Heart left ventricle (tissue), 16 donors: ENCODE data around the gene SRCIN1. TPM values are rescaled to one million over a fixed set of nuclear protein-coding genes. Genes with fewer than 3 reads are reported as not detected.
A peak's percentile ranks its signal among the peaks of the same experiment; 100 is the strongest.
"Not testable (repeated sequence)": the region's sequence is repeated elsewhere in the genome, so short reads cannot be mapped to it uniquely, and the experiment has no call there.

Experiments
- ATAC-seq, 4 donors: fragments of 200-7000 bp; cut with Tn5 transposase; one replicate each; pipeline ENCODE4 v1.9.1; 2020 to 2022; ENCODE audit warnings: moderate library complexity in 4 of 4, mild to moderate bottlenecking in 3 of 4, moderate number of reproducible peaks in 1 of 4
- DNase-seq, 5 donors: peaks; one replicate each; pipeline ENCODE4 v3.0.0-alpha.2; 2020
- H3K27ac ChIP-seq, 12 donors: fragments of 200-600 bp; sonication (generic) in 4 of 12; one replicate each; pipeline versions ENCODE4 v1.5.0 to v1.8.0; 2016 to 2022; ENCODE audit warnings: mild to moderate bottlenecking in 2 of 12
- H3K27me3 ChIP-seq, 9 donors: fragments of 200-600 bp; sonication (generic) in 2 of 9; one replicate each; pipeline versions ENCODE4 v1.5.1 to v1.8.0; 2016 to 2022; ENCODE audit warnings: mild to moderate bottlenecking in 3 of 9
- H3K36me3 ChIP-seq, 9 donors: fragments of 200-600 bp; sonication (generic) in 2 of 9; one replicate each; pipeline versions ENCODE4 v1.5.0 to v1.8.0; 2018 to 2022; ENCODE audit warnings: mild to moderate bottlenecking in 2 of 9
- H3K4me1 ChIP-seq, 12 donors: fragments of 200-600 bp; sonication (generic) in 4 of 12; one replicate each; pipeline versions ENCODE4 v1.5.0 to v1.8.0; 2016 to 2022; ENCODE audit warnings: mild to moderate bottlenecking in 3 of 12
- H3K4me3 ChIP-seq, 12 donors: fragments of 200-600 bp; sonication (generic) in 4 of 12; one replicate each; pipeline versions ENCODE4 v1.5.0 to v1.8.0; 2017 to 2022; ENCODE audit warnings: mild to moderate bottlenecking in 9 of 12, moderate library complexity in 4 of 12
- H3K9me3 ChIP-seq, 12 donors: fragments of 200-600 bp; sonication (generic) in 4 of 12; one replicate each; pipeline versions ENCODE4 v1.5.0 to v1.8.0; 2016 to 2022; ENCODE audit warnings: mild to moderate bottlenecking in 1 of 12
- POLR2A ChIP-seq, 2 donors: fragments of 450-650 bp; IDR thresholded peaks; one replicate each; pipeline ENCODE4 v1.6.1; 2017; ENCODE audit warnings: antibody characterized with exemption in 2 of 2, mild to moderate bottlenecking in 2 of 2, moderate library complexity in 2 of 2
- WGBS, 4 donors: extraction: QIAGEN DNeasy Blood & Tissue Kit in 2 of 4; methylation state at CpG; one replicate each; pipeline versions ENCODE4 v1.1.5 to v1.1.7; 2013 to 2018; 5-methylcytosine and 5-hydroxymethylcytosine counted together
- intact Hi-C, 10 donors: fragments of 100-400 bp; cut with DNase I; formaldehyde crosslinking; loops; one replicate each; pipeline versions ENCODE4 v1.11.1 to v1.14.2; 2022
- polyA plus RNA-seq, 2 donors: library from polyadenylated mRNA; stranded (reverse); fragments of 200-250 nt; gene quantifications; one replicate each; pipeline ENCODE4 v1.2.3, GENCODE V29; 2013
- total RNA-seq, 9 donors: library from RNA; depleted of rRNA in 2 of 9; stranded (reverse); fragments of >200 nt in 2 of 9; fragmentation: NEBNext Ultra II Directional in 3 of 9; extraction: Animal tissue kit (Norgen Biotek cat#: 25700) in 3 of 9; gene quantifications; one replicate each; pipeline versions ENCODE4 v1.1.0 to v1.2.4, GENCODE V29; 2016 to 2023
- TF ChIP-seq, protein P1 (sequence below), 12 donors: fragments of 200-600 bp; sonication (generic) in 4 of 12; IDR thresholded peaks; one replicate each; pipeline versions ENCODE4 v1.5.0 to v1.8.0; 2018 to 2022; ENCODE audit warnings: antibody characterized with exemption in 12 of 12, mild to moderate bottlenecking in 5 of 12
- donor health status: ischemic (EF 13 %, LVEDD 7.1; RV severe dilation, severe dysfunction).
- donor health status: healthy with polysubstance abuse.
- donor health status: DM: no; HTN: yes; CAD: no.
- donor health status: DM: no; HTN: no; CAD: no.
- donor health status: ischemic (EF 25% LVEDD 6.9; RV normal size, moderate dysfunction).
- donor health status: ischemic (EF 25% LVEDD 5.7; RV mildly dilated, moderate dysfunction).
- donor health status: healthy.
- donor health status: DM: yes; HTN: yes; CAD: no.
- donor health status: ischemic (EF 35%, LVEDD 5.7; RV mildly dilated, moderate dysfunction).
- donor health status: nonischemic (EF 11% LVEDD 7.7; RV severe dilation, severe dysfunction).
- donor health status: DM: yes; HTN: yes; CAD: no.
- donor health status: PGD.
- donor health status: ischemic (EF 29% LVEDD 5.4; RV normal size, mild dysfunction).
- donor health status: nonischemic (EF 23%, LVEDD 6.1; RV moderate dilation, normal function).

The SRCIN1 gene
- total and polyA plus RNA-seq, 11 donors: 0.19 to 1.7 (median 0.95) TPM

- WGBS, 4 donors: 33 to 57% (median 51%) methylated on average over 2 of the region's 2 CpGs
- Histone ChIP-seq H3K4me3 (no peak overlapping the region), H3K36me3 (peaks cover 0 to 76% (median 41%) of the 10 kb centered on the region in 9 donors), H3K9me3 (no peaks in the 10 kb centered on the region), H3K27ac (peak overlapping the region in 7 of 12 donors; percentile 10 to 79 (median 58)), H3K4me1 (peaks cover 0 to 33% (median 13%) of the 10 kb centered on the region in 12 donors), H3K27me3 (no peaks in the 10 kb centered on the region)
- TF ChIP-seq POLR2A (IDR thresholded peaks at IDR 0.05): no peak
- TF ChIP-seq, protein P1, sequence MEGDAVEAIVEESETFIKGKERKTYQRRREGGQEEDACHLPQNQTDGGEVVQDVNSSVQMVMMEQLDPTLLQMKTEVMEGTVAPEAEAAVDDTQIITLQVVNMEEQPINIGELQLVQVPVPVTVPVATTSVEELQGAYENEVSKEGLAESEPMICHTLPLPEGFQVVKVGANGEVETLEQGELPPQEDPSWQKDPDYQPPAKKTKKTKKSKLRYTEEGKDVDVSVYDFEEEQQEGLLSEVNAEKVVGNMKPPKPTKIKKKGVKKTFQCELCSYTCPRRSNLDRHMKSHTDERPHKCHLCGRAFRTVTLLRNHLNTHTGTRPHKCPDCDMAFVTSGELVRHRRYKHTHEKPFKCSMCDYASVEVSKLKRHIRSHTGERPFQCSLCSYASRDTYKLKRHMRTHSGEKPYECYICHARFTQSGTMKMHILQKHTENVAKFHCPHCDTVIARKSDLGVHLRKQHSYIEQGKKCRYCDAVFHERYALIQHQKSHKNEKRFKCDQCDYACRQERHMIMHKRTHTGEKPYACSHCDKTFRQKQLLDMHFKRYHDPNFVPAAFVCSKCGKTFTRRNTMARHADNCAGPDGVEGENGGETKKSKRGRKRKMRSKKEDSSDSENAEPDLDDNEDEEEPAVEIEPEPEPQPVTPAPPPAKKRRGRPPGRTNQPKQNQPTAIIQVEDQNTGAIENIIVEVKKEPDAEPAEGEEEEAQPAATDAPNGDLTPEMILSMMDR (IDR thresholded peaks at IDR 0.05): no peak
- intact Hi-C loops: loop anchor here (2.0 to 10.0 kb wide), 7 partner anchors 40 to 140 kb away; partner anchors contain the start of genes SOCS7 (in 3 of the 10) and GPR179 (in 1 of the 10)
- DNase-seq (no peak), ATAC-seq (no peak)
Measured at GRCh38 chr17:38485146-38485468, 120.6 kb downstream of the SRCIN1 start.

- H3K4me1 ChIP-seq: peaks cover 0 to 33% (median 13%) of the 10 kb centered on the region in 12 donors
Measured at GRCh38 chr17:38484242-38485145, 121.3 kb downstream of the SRCIN1 start.

GRCh38 chr17:38482700-38483043 is 123.1 kb downstream of the SRCIN1 start:
- H3K36me3 ChIP-seq: peaks cover 0 to 73% (median 50%) of the 10 kb centered on the region in 9 donors
- not testable (repeated sequence) for ATAC-seq, H3K27ac ChIP-seq, H3K9me3 ChIP-seq, H3K27me3 ChIP-seq, H3K4me3 ChIP-seq
- DNase-seq: peak in 2 of 5 donors; percentile 4 to 6
- intact Hi-C loops: loop anchor here in 4 of 10 donors (5.0 to 10.0 kb wide), 4 partner anchors 40 to 138 kb away; partner anchors contain the start of genes SOCS7 (in 2 of the 4) and GPR179 (in 1 of the 4)
- H3K4me1 ChIP-seq: peaks cover 0 to 33% (median 13%) of the 10 kb centered on the region in 12 donors
- 82 to 93% (median 90%) methylated on average over 4 to 8 of the region's 8 CpGs for WGBS, 4 donors

More at GRCh38 chr17:38484242-38485145, 121.3 kb downstream of the SRCIN1 start:
- DNase-seq: peak; percentile 70 to 82 (median 73)
- not testable (repeated sequence) for H3K4me3 ChIP-seq, H3K9me3 ChIP-seq, H3K27me3 ChIP-seq
- 38 to 44% (median 41%) methylated on average over 19 to 21 of the region's 21 CpGs for WGBS, 4 donors
- Histone ChIP-seq H3K27ac (peak overlapping the region in 7 of 12 donors; percentile 19 to 79 (median 58)), H3K36me3 (peaks cover 0 to 73% (median 41%) of the 10 kb centered on the region in 9 donors)
- TF ChIP-seq, protein P1 (IDR thresholded peaks at IDR 0.05): peak; percentile 60 to 87 (median 82)
- intact Hi-C loops: loop anchor here (2.0 to 10.0 kb wide), 7 partner anchors 40 to 140 kb away; partner anchors contain the start of genes SOCS7 (in 3 of the 10) and GPR179 (in 1 of the 10)
- ATAC-seq: peak; percentile 93 to 97 (median 94)

DNA sequence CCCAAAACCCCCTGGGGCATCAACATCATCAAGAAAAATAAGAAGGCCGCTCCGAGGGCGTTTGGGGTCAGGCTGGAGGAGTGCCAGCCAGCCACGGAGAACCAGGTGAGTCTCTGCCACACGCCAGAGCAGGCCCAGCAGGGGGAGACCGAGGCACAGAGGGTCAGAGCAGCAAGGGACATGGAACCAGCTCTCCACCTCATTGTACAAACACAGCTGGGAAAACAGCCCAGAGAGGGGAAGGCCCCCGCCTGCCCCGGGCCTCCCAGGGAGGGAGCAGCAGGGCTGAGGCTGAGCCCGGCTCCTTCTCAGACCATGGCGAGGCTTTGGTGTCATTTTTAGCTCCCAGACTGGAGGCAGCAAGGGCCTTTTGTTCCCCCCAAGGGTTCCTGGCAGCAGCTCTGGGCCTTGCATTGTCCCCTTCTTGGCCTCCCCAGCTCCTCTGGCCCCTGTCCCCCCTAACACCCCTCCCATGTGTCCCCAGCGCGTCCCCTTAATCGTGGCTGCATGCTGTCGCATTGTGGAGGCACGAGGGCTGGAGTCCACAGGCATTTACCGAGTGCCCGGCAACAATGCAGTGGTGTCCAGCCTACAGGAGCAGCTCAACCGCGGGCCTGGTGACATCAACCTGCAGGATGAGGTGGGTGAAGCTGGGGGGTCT is 123.6 kb downstream of the SRCIN1 start:
- H3K4me3 ChIP-seq, ATAC-seq, H3K27ac ChIP-seq, H3K9me3 ChIP-seq, H3K27me3 ChIP-seq: not testable (repeated sequence)
- Histone ChIP-seq H3K4me1 (peaks cover 0 to 29% (median 13%) of the 10 kb centered on the region in 12 donors), H3K36me3 (peaks cover 0 to 69% (median 49%) of the 10 kb centered on the region in 9 donors)
- peak in 2 of 5 donors; percentile 15 to 47 for DNase-seq
- intact Hi-C loops: loop anchor here in 4 of 10 donors (5.0 to 10.0 kb wide), 4 partner anchors 40 to 137 kb away; partner anchors contain the start of genes SOCS7 (in 2 of the 4) and GPR179 (in 1 of the 4)
- 67 to 82% (median 74%) methylated on average over 2 to 19 of the region's 19 CpGs for WGBS, 4 donors

Other genes starting within 250 kb of the SRCIN1 start
- 10 to 100 TPM; 28.0 to 72.3 (median 66.3) TPM for gene ARHGAP23, start 177.5 kb downstream of the SRCIN1 start, total RNA-seq
- 10 to 100 TPM; 34.4 to 73.1 TPM for gene ARHGAP23, start 177.5 kb downstream of the SRCIN1 start, polyA plus RNA-seq
- 1 to 10 TPM in 4 of 9 donors, under 1 TPM in 5; 0.25 to 1.6 (median 0.94) TPM for gene EPOP, start 69.0 kb upstream of the SRCIN1 start, total RNA-seq
- 1 to 10 TPM in 1 of 2 donors, under 1 TPM in 1; 0.88 to 3.1 TPM for gene EPOP, start 69.0 kb upstream of the SRCIN1 start, polyA plus RNA-seq
- gene MLLT6, start 99.3 kb upstream of the SRCIN1 start, total RNA-seq: 10 to 100 TPM; 43.6 to 91.3 (median 68.3) TPM
- 10 to 100 TPM; 35.2 to 71.1 TPM for gene MLLT6, start 99.3 kb upstream of the SRCIN1 start, polyA plus RNA-seq
- gene CISD3, start 124.4 kb upstream of the SRCIN1 start, total RNA-seq: 10 to 100 TPM; 21.2 to 80.3 (median 65.4) TPM
- gene CISD3, start 124.4 kb upstream of the SRCIN1 start, polyA plus RNA-seq: 10 to 100 TPM; 61.4 to 65.1 TPM
- gene PCGF2, start 142.4 kb upstream of the SRCIN1 start, total RNA-seq: 10 to 100 TPM in 7 of 9 donors, 1 to 10 TPM in 2; 3.8 to 26.3 (median 21.9) TPM
- gene PCGF2, start 142.4 kb upstream of the SRCIN1 start, polyA plus RNA-seq: 10 to 100 TPM; 16.5 to 33.6 TPM
- gene PSMB3, start 146.8 kb upstream of the SRCIN1 start, total RNA-seq: 100 to 1,000 TPM; 145 to 305 (median 194) TPM
- gene PSMB3, start 146.8 kb upstream of the SRCIN1 start, polyA plus RNA-seq: 100 to 1,000 TPM; 298 to 304 TPM
- gene PIP4K2B, start 193.6 kb upstream of the SRCIN1 start, total RNA-seq: 10 to 100 TPM; 39.4 to 55.0 (median 48.5) TPM
- 10 to 100 TPM; 23.3 to 38.9 TPM for gene PIP4K2B, start 193.6 kb upstream of the SRCIN1 start, polyA plus RNA-seq
- gene CWC25, start 219.4 kb upstream of the SRCIN1 start, total RNA-seq: 10 to 100 TPM in 2 of 9 donors, 1 to 10 TPM in 7; 6.7 to 11.1 (median 8.3) TPM
- 10 to 100 TPM in 1 of 2 donors, 1 to 10 TPM in 1; 9.7 to 10.9 TPM for gene CWC25, start 219.4 kb upstream of the SRCIN1 start, polyA plus RNA-seq
- gene RPL23, start 247.8 kb upstream of the SRCIN1 start, total RNA-seq: 1,000 to 10,000 TPM in 1 of 9 donors, 100 to 1,000 TPM in 8; 698 to 1,018 (median 826) TPM
- gene RPL23, start 247.8 kb upstream of the SRCIN1 start, polyA plus RNA-seq: 1,000 to 10,000 TPM; 1,964 to 2,300 TPM